ENCODE results near the gene COPA. TPM values are rescaled to one million over a fixed set of nuclear protein-coding genes. Genes with fewer than 3 reads are reported as not detected.
A peak's percentile ranks its signal among the peaks of the same experiment; 100 is the strongest.

The COPA gene
- total RNA-seq, 1 experiment from 2014 or later = 118 TPM

DNA sequence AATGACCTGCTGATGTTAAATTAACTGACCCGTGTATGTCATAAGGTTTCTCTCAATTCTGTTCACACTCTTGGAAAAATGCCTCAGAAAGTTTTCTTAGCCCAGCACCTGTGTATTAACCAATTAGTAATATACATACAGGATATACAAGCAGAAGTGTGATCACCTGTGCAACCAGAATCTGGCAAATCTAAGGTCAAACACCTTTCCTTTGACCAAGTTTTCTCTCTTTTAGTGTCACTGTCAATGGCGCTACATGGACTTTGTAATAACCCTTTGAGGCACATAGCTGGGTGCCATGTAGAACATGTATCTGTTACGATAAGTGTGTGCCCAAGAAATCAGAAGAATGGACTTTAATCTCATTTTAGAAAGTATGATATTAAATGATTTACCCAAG lies 1.2 kb upstream of the COPA start:
- Mint-ChIP-seq H3K9me3 (peaks cover 0 to 3% of the 10 kb centered on the region in 2 experiments; a peak in 1 of 5 replicates), H3K27ac (no peak overlapping the region; a peak in 1 of 7 replicates), H3K36me3 (ENCODE audit: insufficient read depth in 1 of 3, low read depth in 3 of 3) (peaks cover 5 to 44% (median 31%) of the 10 kb centered on the region in 3 experiments; a peak in 6 of 7 replicates), H3K4me3 (peak overlapping the region; percentile 99 to 100), H3K4me1 (peaks cover 25 to 26% of the 10 kb centered on the region in 2 experiments), H3K27me3 (ENCODE audit: low read depth) (peaks cover 2% of the 10 kb centered on the region; the same call in 1 of the 2 replicates)
- H3K56ac ChIP-seq (ENCODE audit: insufficient read length, low read depth, low read length) = no peak overlapping the region
- no peak overlapping the region for H3K9ac ChIP-seq (ENCODE audit: extremely low read depth, insufficient read length, low read length)
- H4K20me1 ChIP-seq (ENCODE audit: control insufficient read depth, insufficient read depth, insufficient read length) = no peaks in the 10 kb centered on the region
- no peak overlapping the region for H4K5ac ChIP-seq (ENCODE audit: insufficient read length, low read depth, low read length)
- H3K27me3 ChIP-seq (ENCODE audit: insufficient read depth, low read length) = no peaks in the 10 kb centered on the region
- DNase-seq = no peak
- H2BK120ac ChIP-seq (ENCODE audit: low read depth, low read length, poor library complexity, severe bottlenecking) = no peak overlapping the region
- H2AFZ ChIP-seq (ENCODE audit: low read length) = no peak overlapping the region
- TF ChIP-seq, protein P1, sequence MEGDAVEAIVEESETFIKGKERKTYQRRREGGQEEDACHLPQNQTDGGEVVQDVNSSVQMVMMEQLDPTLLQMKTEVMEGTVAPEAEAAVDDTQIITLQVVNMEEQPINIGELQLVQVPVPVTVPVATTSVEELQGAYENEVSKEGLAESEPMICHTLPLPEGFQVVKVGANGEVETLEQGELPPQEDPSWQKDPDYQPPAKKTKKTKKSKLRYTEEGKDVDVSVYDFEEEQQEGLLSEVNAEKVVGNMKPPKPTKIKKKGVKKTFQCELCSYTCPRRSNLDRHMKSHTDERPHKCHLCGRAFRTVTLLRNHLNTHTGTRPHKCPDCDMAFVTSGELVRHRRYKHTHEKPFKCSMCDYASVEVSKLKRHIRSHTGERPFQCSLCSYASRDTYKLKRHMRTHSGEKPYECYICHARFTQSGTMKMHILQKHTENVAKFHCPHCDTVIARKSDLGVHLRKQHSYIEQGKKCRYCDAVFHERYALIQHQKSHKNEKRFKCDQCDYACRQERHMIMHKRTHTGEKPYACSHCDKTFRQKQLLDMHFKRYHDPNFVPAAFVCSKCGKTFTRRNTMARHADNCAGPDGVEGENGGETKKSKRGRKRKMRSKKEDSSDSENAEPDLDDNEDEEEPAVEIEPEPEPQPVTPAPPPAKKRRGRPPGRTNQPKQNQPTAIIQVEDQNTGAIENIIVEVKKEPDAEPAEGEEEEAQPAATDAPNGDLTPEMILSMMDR (conservative IDR thresholded peaks at IDR 0.05) = no peak
- no peak overlapping the region for H2BK5ac ChIP-seq (ENCODE audit: insufficient read length, low read length)
- no peak overlapping the region for H3K23ac ChIP-seq (ENCODE audit: insufficient read length, low read depth, low read length)
- no peak overlapping the region for H2AK5ac ChIP-seq (ENCODE audit: insufficient read length, low read length)
- peak overlapping the region; percentile 95 for H3K4me2 ChIP-seq (ENCODE audit: insufficient read depth, insufficient read length, low read length)
- H4K8ac ChIP-seq (replicated peaks; ENCODE audit: insufficient read length, low read depth, low read length) = no peak overlapping the region
- WGBS (ENCODE audit: extremely low coverage, insufficient read length, low lambda C conversion rate) = no CpG with 5 or more reads among the region's 3 CpGs
- H2BK15ac ChIP-seq (ENCODE audit: low read depth, low read length) = no peak overlapping the region
- no peak overlapping the region for H3K14ac ChIP-seq (ENCODE audit: insufficient read depth, low read length)
- peaks cover 9% of the 10 kb centered on the region for H3K79me1 ChIP-seq (ENCODE audit: insufficient read depth, low read depth, low read length, poor library complexity, severe bottlenecking)
- H3K18ac ChIP-seq (ENCODE audit: insufficient read length, low read depth, low read length) = no peak overlapping the region
- H2BK20ac ChIP-seq (ENCODE audit: low read depth, low read length, poor library complexity, severe bottlenecking) = no peak overlapping the region
- no peak overlapping the region for H2BK12ac ChIP-seq (ENCODE audit: insufficient read length, low read depth, low read length)
- peaks cover 12% of the 10 kb centered on the region; the same call in 1 of the 2 replicates for H3K79me2 ChIP-seq (ENCODE audit: insufficient read depth, low read length)
- H4K91ac ChIP-seq (ENCODE audit: insufficient read length, low read depth, low read length) = no peak overlapping the region
- H3K27ac ChIP-seq (ENCODE audit: insufficient read length, low read depth, low read length) = no peak overlapping the region
- H3K4me1 ChIP-seq (ENCODE audit: insufficient read depth, low read length) = no peaks in the 10 kb centered on the region
- no peaks in the 10 kb centered on the region for H3K9me3 ChIP-seq (ENCODE audit: control insufficient read depth, low read depth, low read length)
- peaks cover 7% of the 10 kb centered on the region for H3K23me2 ChIP-seq (ENCODE audit: insufficient read length, low read depth, low read length, poor library complexity, severe bottlenecking)
- H3T11ph ChIP-seq (ENCODE audit: low read length) = no peak overlapping the region
- H3K4ac ChIP-seq (ENCODE audit: low read depth, low read length) = no peak overlapping the region

Measured in H9 (cell line).